ENCODE measurements around the gene C11orf52. TPM values are rescaled to one million over a fixed set of nuclear protein-coding genes. Genes with fewer than 3 reads are reported as not detected.

C11orf52 gene
- total and polyA plus RNA-seq, 2 donors (not counting 3 experiments of a cell fraction or from before 2014, with no cell fraction given) = 0.31 to 0.76 TPM

- intact Hi-C loops (cut with micrococcal nuclease) = loop anchor here (1.0 kb wide), 2 partner anchors 40 to 58 kb away; partner anchors contain the start of genes CFAP68 and FDXACB1
- FAIRE-seq = no peak
- Histone ChIP-seq H3K9me1 (replicated peaks; ENCODE audit: control insufficient read depth, extremely low read depth, insufficient read depth, low read length) (no peaks in the 10 kb centered on the region), H4K20me1 (replicated peaks; ENCODE audit: control insufficient read depth, extremely low read depth, insufficient read depth, low read length) (no peaks in the 10 kb centered on the region), H3K4me1 (ENCODE audit: control insufficient read depth, extremely low read depth, insufficient read depth, low read length) (peaks cover 42% of the 10 kb centered on the region), H3K79me2 (ENCODE audit: control insufficient read depth, insufficient read depth, low read length) (peaks cover 20% of the 10 kb centered on the region), H3K36me3 (ENCODE audit: control insufficient read depth in 2 of 2, extremely low read depth in 1 of 2, insufficient read depth in 2 of 2, low read length in 2 of 2) (no peaks in the 10 kb centered on the region), H3K4me3 (replicated peaks in 1 of 3; ENCODE audit: insufficient read depth in 1 of 3, low read depth in 1 of 3, low read length in 3 of 3) (peak overlapping the region; percentile 62 to 76 (median 64)), H3K27me3 (ENCODE audit: control insufficient read depth in 2 of 2, insufficient read depth in 2 of 2, low read length in 2 of 2) (no peaks in the 10 kb centered on the region), H2AFZ (ENCODE audit: low read depth, low read length) (peak overlapping the region; percentile 89), H3K4me2 (ENCODE audit: insufficient read depth, low read length) (peak overlapping the region; percentile 70), H3K27ac (ENCODE audit: insufficient read depth, low read depth, low read length) (peak overlapping the region; percentile 94), H3K9ac (replicated peaks; ENCODE audit: extremely low read depth, insufficient read depth, low read length) (peak overlapping the region; percentile 72), H3K9me3 (replicated peaks; ENCODE audit: control insufficient read depth, insufficient read depth, low read length) (no peaks in the 10 kb centered on the region)
- dilution Hi-C loops (cut with MboI; ENCODE audit: extremely low pct_ligation_motif_present, low sequenced_read_pairs) = no loop called here
- POLR2A ChIA-PET = interaction anchor here (0.6 to 1.2 kb wide), 3 partner anchors 10 to 355 kb away, joined by 3 to 10 read pairs (median 5); no protein-coding TSS in a partner anchor
- TF ChIP-seq GATA2 (IDR thresholded peaks at IDR 0.05; ENCODE audit: insufficient read depth, insufficient read length, low read depth, low read length) (no peak), POLR2AphosphoS5 (IDR thresholded peaks at IDR 0.05; ENCODE audit: insufficient read depth, low read depth, low read length) (no peak), CTCF (IDR thresholded peaks at IDR 0.05; ENCODE audit: extremely low read depth in 1 of 2, insufficient read depth in 1 of 2, low read depth in 1 of 2, low read length in 2 of 2) (no peak), FOS (IDR thresholded peaks at IDR 0.05; ENCODE audit: borderline replicate concordance, insufficient read depth, low read length) (no peak)
- DNase-seq (ENCODE audit: low read depth, low spot score) = no peak
- CTCF ChIA-PET = interaction anchor here (0.6 to 3.6 kb wide), 7 partner anchors 9 to 60 kb away, joined by 3 to 47 read pairs (median 3); no protein-coding TSS in a partner anchor
- no TSS peak for BruUV-seq (replicated peaks)
Observed at GRCh38 chr11:111937461-111937769, 18.7 kb downstream of the C11orf52 start.

DNA sequence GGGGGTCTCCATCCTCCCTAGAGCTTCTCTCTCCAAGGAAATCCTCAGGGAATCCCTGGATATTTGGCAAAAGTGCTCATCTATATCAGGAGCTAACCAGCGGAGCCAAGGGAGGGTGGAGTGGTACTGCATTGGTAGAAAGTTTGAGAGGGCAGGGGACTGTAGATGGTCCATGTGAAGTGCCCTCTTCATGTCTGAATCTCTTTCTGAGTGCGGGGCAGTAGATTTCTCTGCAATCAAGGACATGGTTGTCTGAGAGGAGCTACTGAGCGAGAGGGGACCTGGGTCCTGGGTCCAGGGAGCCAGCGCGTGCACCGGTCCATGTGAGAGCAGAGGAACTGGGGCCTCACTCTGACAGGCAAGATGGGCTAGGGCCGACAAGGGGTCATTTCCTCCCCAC is 19.1 kb downstream of the C11orf52 start:
- Histone ChIP-seq H3K27ac (ENCODE audit: insufficient read depth, low read depth, low read length) (peak overlapping the region; percentile 94), H3K4me3 (replicated peaks in 1 of 3; ENCODE audit: insufficient read depth in 1 of 3, low read depth in 1 of 3, low read length in 3 of 3) (peak overlapping the region; percentile 62 to 76 (median 64)), H3K4me1 (ENCODE audit: control insufficient read depth, extremely low read depth, insufficient read depth, low read length) (peaks cover 42% of the 10 kb centered on the region), H3K9me1 (replicated peaks; ENCODE audit: control insufficient read depth, extremely low read depth, insufficient read depth, low read length) (no peaks in the 10 kb centered on the region), H3K27me3 (ENCODE audit: control insufficient read depth in 2 of 2, insufficient read depth in 2 of 2, low read length in 2 of 2) (no peaks in the 10 kb centered on the region), H4K20me1 (replicated peaks; ENCODE audit: control insufficient read depth, extremely low read depth, insufficient read depth, low read length) (no peaks in the 10 kb centered on the region), H3K9me3 (replicated peaks; ENCODE audit: control insufficient read depth, insufficient read depth, low read length) (no peaks in the 10 kb centered on the region), H3K79me2 (ENCODE audit: control insufficient read depth, insufficient read depth, low read length) (peaks cover 20% of the 10 kb centered on the region), H3K4me2 (ENCODE audit: insufficient read depth, low read length) (peak overlapping the region; percentile 70), H3K36me3 (ENCODE audit: control insufficient read depth in 2 of 2, extremely low read depth in 1 of 2, insufficient read depth in 2 of 2, low read length in 2 of 2) (no peaks in the 10 kb centered on the region), H2AFZ (ENCODE audit: low read depth, low read length) (peak overlapping the region; percentile 89), H3K9ac (replicated peaks; ENCODE audit: extremely low read depth, insufficient read depth, low read length) (peak overlapping the region; percentile 72)
- ChIA-PET POLR2A (interaction anchor here (1.2 kb wide), 1 partner anchor 11 kb away, joined by 3 read pairs; no protein-coding TSS in a partner anchor), CTCF (interaction anchor here (0.6 to 3.6 kb wide), 9 partner anchors 9 to 59 kb away, joined by 3 to 47 read pairs (median 3); no protein-coding TSS in a partner anchor)
- dilution Hi-C loops (cut with MboI; ENCODE audit: extremely low pct_ligation_motif_present, low sequenced_read_pairs) = no loop called here
- BruUV-seq (replicated peaks) = no TSS peak
- intact Hi-C loops (cut with micrococcal nuclease) = loop anchor here (1.0 kb wide), 2 partner anchors 39 to 59 kb away; partner anchors contain the start of genes CFAP68 and FDXACB1
- peak; percentile 49 for FAIRE-seq
- DNase-seq (ENCODE audit: low read depth, low spot score) = peak; percentile 31
- TF ChIP-seq GATA2 (IDR thresholded peaks at IDR 0.05; ENCODE audit: insufficient read depth, insufficient read length, low read depth, low read length) = no peak
- no peak for TF ChIP-seq EZH2 (IDR thresholded peaks at IDR 0.05; ENCODE audit: borderline replicate concordance, low read depth, low read length, severe bottlenecking)
- TF ChIP-seq POLR2AphosphoS5 (IDR thresholded peaks at IDR 0.05; ENCODE audit: insufficient read depth, low read depth, low read length) = no peak
- TF ChIP-seq CTCF (IDR thresholded peaks at IDR 0.05; ENCODE audit: extremely low read depth in 1 of 2, insufficient read depth in 1 of 2, low read depth in 1 of 2, low read length in 2 of 2) = no peak
- no peak for TF ChIP-seq JUN (IDR thresholded peaks at IDR 0.05; ENCODE audit: borderline replicate concordance, insufficient read depth, insufficient read length, low read depth)
